GM12878 (cell line): ENCODE results near the gene EYS.

Source experiments
- FOXM1 ChIP-seq: IDR thresholded peaks from 2 replicates; pipeline ENCODE4 v1.6.1; 2012; ENCODE audit warnings: low read depth, mild to moderate bottlenecking, inconsistent platforms, low read length, moderate library complexity
- KAT2A ChIP-seq: conservative IDR thresholded peaks from 2 replicates; pipeline ENCODE4 v1.6.1; 2011; ENCODE audit warnings: low read depth, low read length; ENCODE audit not compliant: control insufficient read depth
- POLR2A ChIP-seq: IDR thresholded peaks from 2 replicates; pipeline ENCODE4 v1.6.1; 2011; ENCODE audit warnings: low read depth, mild to moderate bottlenecking, low read length
- POLR2AphosphoS5 ChIP-seq: IDR thresholded peaks from 2 replicates; pipeline ENCODE4 v1.6.1; 2011; ENCODE audit warnings: mild to moderate bottlenecking, low read length, inconsistent platforms
- SPI1 ChIP-seq: IDR thresholded peaks from 2 replicates; pipeline ENCODE4 v1.6.1; 2011; ENCODE audit warnings: low read depth, mild to moderate bottlenecking, low read length, moderate library complexity, borderline replicate concordance; ENCODE audit not compliant: insufficient read depth
- TF ChIP-seq, protein P1 (sequence below), 3 experiments: IDR thresholded peaks in 2 of 3; conservative IDR thresholded peaks in 1 of 3; 2 replicates each; pipeline ENCODE4 v1.5.1; 2011; ENCODE audit warnings: low read depth in 3 of 3, low read length in 3 of 3, mild to moderate bottlenecking in 3 of 3, control low read depth in 2 of 3, moderate library complexity in 2 of 3, inconsistent platforms in 1 of 3, mixed read lengths in 1 of 3; ENCODE audit not compliant: control insufficient read depth in 2 of 3, insufficient read depth in 1 of 3; ENCODE audit errors: extremely low read depth in 1 of 3

DNA sequence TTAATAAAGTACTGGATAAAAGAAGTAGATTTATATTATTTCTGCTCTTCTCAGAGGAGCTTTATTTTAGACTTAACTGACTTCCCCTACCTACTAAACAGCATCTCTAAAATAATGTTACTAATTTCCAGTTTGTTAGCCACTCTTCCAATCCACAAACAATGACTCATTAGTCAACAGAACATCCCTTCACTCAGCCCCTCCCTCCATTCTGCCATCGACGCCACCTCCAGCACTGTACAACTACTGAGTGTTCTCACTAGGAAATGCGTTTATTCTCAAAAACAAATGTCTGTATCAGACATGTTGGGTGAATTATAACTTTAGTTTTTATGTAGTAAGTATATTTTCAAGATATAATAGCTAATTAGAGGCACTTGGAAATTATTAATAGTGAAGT is 427.0 kb downstream of the EYS start:
- TF ChIP-seq, protein P1, sequence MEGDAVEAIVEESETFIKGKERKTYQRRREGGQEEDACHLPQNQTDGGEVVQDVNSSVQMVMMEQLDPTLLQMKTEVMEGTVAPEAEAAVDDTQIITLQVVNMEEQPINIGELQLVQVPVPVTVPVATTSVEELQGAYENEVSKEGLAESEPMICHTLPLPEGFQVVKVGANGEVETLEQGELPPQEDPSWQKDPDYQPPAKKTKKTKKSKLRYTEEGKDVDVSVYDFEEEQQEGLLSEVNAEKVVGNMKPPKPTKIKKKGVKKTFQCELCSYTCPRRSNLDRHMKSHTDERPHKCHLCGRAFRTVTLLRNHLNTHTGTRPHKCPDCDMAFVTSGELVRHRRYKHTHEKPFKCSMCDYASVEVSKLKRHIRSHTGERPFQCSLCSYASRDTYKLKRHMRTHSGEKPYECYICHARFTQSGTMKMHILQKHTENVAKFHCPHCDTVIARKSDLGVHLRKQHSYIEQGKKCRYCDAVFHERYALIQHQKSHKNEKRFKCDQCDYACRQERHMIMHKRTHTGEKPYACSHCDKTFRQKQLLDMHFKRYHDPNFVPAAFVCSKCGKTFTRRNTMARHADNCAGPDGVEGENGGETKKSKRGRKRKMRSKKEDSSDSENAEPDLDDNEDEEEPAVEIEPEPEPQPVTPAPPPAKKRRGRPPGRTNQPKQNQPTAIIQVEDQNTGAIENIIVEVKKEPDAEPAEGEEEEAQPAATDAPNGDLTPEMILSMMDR (IDR thresholded peaks at IDR 0.05 in 2 of 3, conservative IDR thresholded peaks at IDR 0.05 in 1 of 3; ENCODE audit: control insufficient read depth in 2 of 3, extremely low read depth in 1 of 3, insufficient read depth in 1 of 3, low read depth in 3 of 3, low read length in 3 of 3): no peak
- no peak for TF ChIP-seq SPI1
- TF ChIP-seq POLR2AphosphoS5: no peak
- no peak for TF ChIP-seq KAT2A
- TF ChIP-seq POLR2A: no peak
- no peak for TF ChIP-seq FOXM1
